ENCODE measurements around the gene TRIB2.
"Not testable (repeated sequence)": the region's sequence is repeated elsewhere in the genome, so short reads cannot be mapped to it uniquely, and the experiment has no call there.

The TRIB2 gene

GRCh38 chr2:12678186-12678585 is 38.5 kb upstream of the TRIB2 start:
- H3K36me3 ChIP-seq (ENCODE audit: control insufficient read depth in 1 of 2, insufficient read depth in 2 of 2, low read depth in 1 of 2, low read length in 2 of 2) = no peaks in the 10 kb centered on the region
- H3K23ac ChIP-seq (ENCODE audit: low read length in 2 of 2) = no peak overlapping the region
- no peak overlapping the region for H3K14ac ChIP-seq (ENCODE audit: low read length in 2 of 2)
- no peak overlapping the region for H2BK120ac ChIP-seq (ENCODE audit: low read depth, low read length)
- H2BK5ac ChIP-seq (ENCODE audit: low read depth, low read length, poor library complexity, severe bottlenecking) = no peak overlapping the region
- WGBS = 83% methylated on average over 1 of the region's 2 CpGs
- peaks cover 0 to 16% of the 10 kb centered on the region in 2 experiments for H3K27me3 ChIP-seq (ENCODE audit: control insufficient read depth in 1 of 2, insufficient read depth in 1 of 2, low read length in 2 of 2)
- H4K91ac ChIP-seq (ENCODE audit: low read length) = no peak overlapping the region
- no peak overlapping the region for H4K8ac ChIP-seq (ENCODE audit: low read length)
- H3K4me2 ChIP-seq (ENCODE audit: low read length, poor library complexity, severe bottlenecking) = no peak overlapping the region
- no peaks in the 10 kb centered on the region for H3K4me1 ChIP-seq (ENCODE audit: control insufficient read depth, insufficient read depth, low read depth, low read length)
- no peak overlapping the region for H3K27ac ChIP-seq (ENCODE audit: low read length, poor library complexity, severe bottlenecking)
- no peak overlapping the region for H2BK15ac ChIP-seq (ENCODE audit: low read depth, poor library complexity, severe bottlenecking)
- no peak overlapping the region for H3K4ac ChIP-seq (ENCODE audit: low read depth in 1 of 2, low read length in 2 of 2)
- no peak overlapping the region for H3K18ac ChIP-seq (ENCODE audit: low read depth in 1 of 2, low read length in 2 of 2)
- no peak overlapping the region for H2AK5ac ChIP-seq (ENCODE audit: low read length, severe bottlenecking)
- peaks cover 4% of the 10 kb centered on the region for H3K9me3 ChIP-seq (ENCODE audit: control insufficient read depth, low read length)
- no peak overlapping the region for H3K4me3 ChIP-seq (ENCODE audit: insufficient read depth in 1 of 2, low read depth in 1 of 2, low read length in 2 of 2)
- no peak for DNase-seq
- no peak overlapping the region for H2BK12ac ChIP-seq (ENCODE audit: low read length in 2 of 2)
- H3K9ac ChIP-seq (ENCODE audit: low read length) = no peak overlapping the region
- H3K79me1 ChIP-seq (replicated peaks; ENCODE audit: low read length, poor library complexity, severe bottlenecking) = no peaks in the 10 kb centered on the region
- H2AFZ ChIP-seq (ENCODE audit: low read depth, low read length) = no peak overlapping the region

GRCh38 chr2:12679550-12680072 is 37.1 kb upstream of the TRIB2 start:
- no peak overlapping the region for H3K4ac ChIP-seq (ENCODE audit: low read depth in 1 of 2, low read length in 2 of 2)
- H2AFZ ChIP-seq (ENCODE audit: low read depth, low read length) = no peak overlapping the region
- no peak overlapping the region for H2BK12ac ChIP-seq (ENCODE audit: low read length in 2 of 2)
- no peak overlapping the region for H2AK5ac ChIP-seq (ENCODE audit: low read length, severe bottlenecking)
- H3K23ac ChIP-seq (ENCODE audit: low read length in 2 of 2) = no peak overlapping the region
- 93% methylated on average over 4 of the region's 5 CpGs for WGBS
- H3K9me3 ChIP-seq (ENCODE audit: control insufficient read depth, low read length) = peaks cover 4% of the 10 kb centered on the region
- H4K8ac ChIP-seq (ENCODE audit: low read length) = no peak overlapping the region
- H3K79me1 ChIP-seq (replicated peaks; ENCODE audit: low read length, poor library complexity, severe bottlenecking) = no peaks in the 10 kb centered on the region
- H2BK5ac ChIP-seq (ENCODE audit: low read depth, low read length, poor library complexity, severe bottlenecking) = no peak overlapping the region
- H3K27ac ChIP-seq (ENCODE audit: low read length, poor library complexity, severe bottlenecking) = no peak overlapping the region
- H2BK120ac ChIP-seq (ENCODE audit: low read depth, low read length) = no peak overlapping the region
- H3K14ac ChIP-seq (ENCODE audit: low read length in 2 of 2) = no peak overlapping the region
- no peaks in the 10 kb centered on the region for H3K36me3 ChIP-seq (ENCODE audit: control insufficient read depth in 1 of 2, insufficient read depth in 2 of 2, low read depth in 1 of 2, low read length in 2 of 2)
- H3K4me3 ChIP-seq (ENCODE audit: insufficient read depth in 1 of 2, low read depth in 1 of 2, low read length in 2 of 2) = no peak overlapping the region
- peaks cover 4% of the 10 kb centered on the region for H3K4me1 ChIP-seq (ENCODE audit: control insufficient read depth, insufficient read depth, low read depth, low read length)
- H2BK15ac ChIP-seq (ENCODE audit: low read depth, poor library complexity, severe bottlenecking) = no peak overlapping the region
- DNase-seq = no peak
- no peak overlapping the region for H3K9ac ChIP-seq (ENCODE audit: low read length)
- H3K4me2 ChIP-seq (ENCODE audit: low read length, poor library complexity, severe bottlenecking) = no peak overlapping the region
- H3K27me3 ChIP-seq (ENCODE audit: control insufficient read depth in 1 of 2, insufficient read depth in 1 of 2, low read length in 2 of 2) = peaks cover 0 to 16% of the 10 kb centered on the region in 2 experiments
- H4K91ac ChIP-seq (ENCODE audit: low read length) = no peak overlapping the region
- H3K18ac ChIP-seq (ENCODE audit: low read depth in 1 of 2, low read length in 2 of 2) = no peak overlapping the region

GRCh38 chr2:12680115-12680514 is 36.6 kb upstream of the TRIB2 start:
- not testable (repeated sequence) for H3K36me3 ChIP-seq (ENCODE audit: control insufficient read depth in 1 of 2, insufficient read depth in 2 of 2, low read depth in 1 of 2, low read length in 2 of 2); H2BK15ac ChIP-seq (ENCODE audit: low read depth, poor library complexity, severe bottlenecking); H3K27ac ChIP-seq (ENCODE audit: low read length, poor library complexity, severe bottlenecking); H3K9me3 ChIP-seq (ENCODE audit: control insufficient read depth, low read length); H3K4me1 ChIP-seq (ENCODE audit: control insufficient read depth, insufficient read depth, low read depth, low read length); H3K4ac ChIP-seq (ENCODE audit: low read depth in 1 of 2, low read length in 2 of 2); H2BK12ac ChIP-seq (ENCODE audit: low read length in 2 of 2); H3K4me3 ChIP-seq (ENCODE audit: insufficient read depth in 1 of 2, low read depth in 1 of 2, low read length in 2 of 2); H2AK5ac ChIP-seq (ENCODE audit: low read length, severe bottlenecking); H2AFZ ChIP-seq (ENCODE audit: low read depth, low read length); H2BK120ac ChIP-seq (ENCODE audit: low read depth, low read length); H3K14ac ChIP-seq (ENCODE audit: low read length in 2 of 2); H4K8ac ChIP-seq (ENCODE audit: low read length); DNase-seq; H3K23ac ChIP-seq (ENCODE audit: low read length in 2 of 2); H2BK5ac ChIP-seq (ENCODE audit: low read depth, low read length, poor library complexity, severe bottlenecking); H3K9ac ChIP-seq (ENCODE audit: low read length); H3K79me1 ChIP-seq (replicated peaks; ENCODE audit: low read length, poor library complexity, severe bottlenecking); H4K91ac ChIP-seq (ENCODE audit: low read length); H3K4me2 ChIP-seq (ENCODE audit: low read length, poor library complexity, severe bottlenecking); H3K18ac ChIP-seq (ENCODE audit: low read depth in 1 of 2, low read length in 2 of 2)
- 43% methylated on average over 1 of the region's 1 CpG for WGBS
- H3K27me3 ChIP-seq (ENCODE audit: control insufficient read depth in 1 of 2, insufficient read depth in 1 of 2, low read length in 2 of 2) = peaks cover 0 to 16% of the 10 kb centered on the region in 2 experiments

- peaks cover 0 to 16% of the 10 kb centered on the region in 2 experiments for H3K27me3 ChIP-seq (ENCODE audit: control insufficient read depth in 1 of 2, insufficient read depth in 1 of 2, low read length in 2 of 2)
- no peak overlapping the region for H4K8ac ChIP-seq (ENCODE audit: low read length)
- H3K4me3 ChIP-seq (ENCODE audit: insufficient read depth in 1 of 2, low read depth in 1 of 2, low read length in 2 of 2) = no peak overlapping the region
- H3K18ac ChIP-seq (ENCODE audit: low read depth in 1 of 2, low read length in 2 of 2) = no peak overlapping the region
- no peak overlapping the region for H3K4ac ChIP-seq (ENCODE audit: low read depth in 1 of 2, low read length in 2 of 2)
- peaks cover 4% of the 10 kb centered on the region for H3K4me1 ChIP-seq (ENCODE audit: control insufficient read depth, insufficient read depth, low read depth, low read length)
- H3K14ac ChIP-seq (ENCODE audit: low read length in 2 of 2) = no peak overlapping the region
- WGBS = 96% methylated on average over 3 of the region's 5 CpGs
- no peak overlapping the region for H2AFZ ChIP-seq (ENCODE audit: low read depth, low read length)
- no peak overlapping the region for H3K27ac ChIP-seq (ENCODE audit: low read length, poor library complexity, severe bottlenecking)
- no peak overlapping the region for H3K9ac ChIP-seq (ENCODE audit: low read length)
- no peak overlapping the region for H4K91ac ChIP-seq (ENCODE audit: low read length)
- H2BK120ac ChIP-seq (ENCODE audit: low read depth, low read length) = no peak overlapping the region
- no peak overlapping the region for H2BK15ac ChIP-seq (ENCODE audit: low read depth, poor library complexity, severe bottlenecking)
- H3K23ac ChIP-seq (ENCODE audit: low read length in 2 of 2) = no peak overlapping the region
- no peak overlapping the region for H2BK12ac ChIP-seq (ENCODE audit: low read length in 2 of 2)
- H3K79me1 ChIP-seq (replicated peaks; ENCODE audit: low read length, poor library complexity, severe bottlenecking) = no peaks in the 10 kb centered on the region
- H3K9me3 ChIP-seq (ENCODE audit: control insufficient read depth, low read length) = peaks cover 4% of the 10 kb centered on the region
- no peak overlapping the region for H2AK5ac ChIP-seq (ENCODE audit: low read length, severe bottlenecking)
- no peaks in the 10 kb centered on the region for H3K36me3 ChIP-seq (ENCODE audit: control insufficient read depth in 1 of 2, insufficient read depth in 2 of 2, low read depth in 1 of 2, low read length in 2 of 2)
- no peak for DNase-seq
- H3K4me2 ChIP-seq (ENCODE audit: low read length, poor library complexity, severe bottlenecking) = no peak overlapping the region
- no peak overlapping the region for H2BK5ac ChIP-seq (ENCODE audit: low read depth, low read length, poor library complexity, severe bottlenecking)
Measured at GRCh38 chr2:12682017-12682416, 34.7 kb upstream of the TRIB2 start.
